GM21367 (cell line): Measurements from ENCODE around the gene DLGAP4.

ENCODE experiments used
- ATAC-seq: cut with Tn5 transposase; IDR thresholded peaks from one replicate; pipeline ENCODE4 v1.9.1; 2021; ENCODE audit not compliant: unreplicated experiment

The DLGAP4 gene

DNA sequence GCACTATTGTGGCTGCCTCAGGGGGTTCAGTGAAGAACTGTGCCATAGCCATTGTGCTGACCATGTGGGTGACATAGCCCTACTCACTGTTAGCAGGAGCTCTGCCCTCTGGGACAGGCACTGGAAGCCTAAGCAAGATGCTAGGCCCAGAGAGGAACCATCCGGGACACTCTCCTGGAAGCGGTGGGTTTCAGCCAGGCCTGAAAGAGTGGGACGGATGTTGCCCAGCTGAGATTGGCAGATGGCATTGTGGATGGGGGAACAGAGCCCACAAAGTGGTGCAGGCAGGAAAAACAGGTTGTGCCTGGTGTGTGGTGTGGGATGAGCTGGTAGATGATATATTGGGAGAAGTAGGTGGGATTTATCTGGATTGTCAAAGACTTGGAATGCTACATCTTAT is 40.1 kb downstream of the DLGAP4 start:
- ATAC-seq = no peak

DNA sequence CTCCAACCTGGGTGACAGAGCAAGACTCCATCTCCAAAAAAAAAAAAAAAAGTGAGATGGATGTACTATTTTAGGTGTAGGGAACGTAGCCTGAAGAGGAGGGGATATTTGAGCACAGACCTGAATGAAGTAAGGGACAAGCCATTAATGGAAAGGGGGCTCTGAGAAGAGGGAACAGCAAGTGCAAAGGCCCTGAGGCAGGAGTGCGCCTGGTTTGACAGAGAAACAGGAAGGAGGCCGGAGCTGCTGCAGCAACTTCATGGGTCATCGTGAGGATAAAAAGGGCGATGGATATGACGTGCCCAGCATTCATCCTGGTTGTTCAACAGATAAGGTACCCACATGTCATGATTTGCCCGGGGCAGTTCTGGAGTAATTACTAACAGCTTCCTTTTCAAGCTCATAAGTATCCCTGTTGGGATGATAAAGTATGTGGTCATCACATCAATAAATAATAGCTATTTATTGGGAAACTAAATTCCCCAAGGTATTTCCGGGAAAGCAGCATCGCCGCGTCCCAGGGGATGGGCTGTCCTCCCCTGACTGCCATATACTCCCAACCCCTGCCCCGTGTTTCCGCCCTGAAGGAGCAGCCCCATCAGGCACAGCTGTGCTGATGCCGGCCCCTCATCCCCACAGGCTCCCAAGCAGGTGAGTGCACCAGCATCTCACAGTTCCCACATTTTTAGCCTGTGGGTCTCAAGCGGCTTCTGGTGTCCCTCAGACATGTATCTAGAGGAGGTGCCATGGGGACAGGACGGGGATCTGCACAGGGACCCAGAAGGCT is 43.4 kb downstream of the DLGAP4 start:
- ATAC-seq = no peak

DNA sequence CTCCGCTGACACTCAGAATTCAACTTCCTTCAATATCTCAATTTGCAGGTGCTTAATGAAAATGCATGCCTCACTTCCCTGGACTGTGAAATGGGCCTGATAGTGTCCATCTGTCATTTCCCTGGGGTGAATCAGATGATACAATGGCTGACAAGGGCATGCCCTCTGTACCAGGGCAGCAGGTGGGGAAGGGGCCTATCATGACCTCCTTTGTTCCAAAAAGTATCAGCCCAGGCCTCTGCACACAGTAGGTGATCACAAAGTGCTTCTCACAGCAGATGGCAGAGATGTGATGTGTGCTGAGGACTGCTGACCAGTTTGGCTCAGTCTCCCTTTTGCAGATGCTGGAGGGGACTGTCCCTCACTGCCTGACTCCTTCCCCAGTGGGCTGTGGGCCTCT is 44.3 kb downstream of the DLGAP4 start:
- ATAC-seq = no peak

DNA sequence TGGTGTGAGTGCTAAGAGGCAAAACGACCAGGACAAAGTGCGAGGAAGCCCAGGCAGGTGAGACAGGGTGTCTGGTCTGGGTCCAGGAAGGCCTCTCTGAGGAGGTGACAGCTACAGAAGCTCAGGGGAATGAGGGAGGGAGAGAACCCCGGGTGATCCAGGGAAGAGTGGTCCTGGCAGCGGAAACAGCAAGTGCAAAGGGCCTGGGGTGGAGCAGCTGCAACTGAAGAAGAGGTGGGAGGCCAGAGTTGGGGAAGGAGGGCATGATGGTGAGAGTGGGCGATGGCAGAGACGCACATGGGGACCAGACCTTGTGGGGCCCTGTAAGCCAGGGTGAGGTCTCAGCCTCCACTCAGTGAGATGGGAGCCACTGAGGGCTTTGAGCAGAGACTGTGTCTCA is 45.8 kb downstream of the DLGAP4 start:
- no peak for ATAC-seq

DNA sequence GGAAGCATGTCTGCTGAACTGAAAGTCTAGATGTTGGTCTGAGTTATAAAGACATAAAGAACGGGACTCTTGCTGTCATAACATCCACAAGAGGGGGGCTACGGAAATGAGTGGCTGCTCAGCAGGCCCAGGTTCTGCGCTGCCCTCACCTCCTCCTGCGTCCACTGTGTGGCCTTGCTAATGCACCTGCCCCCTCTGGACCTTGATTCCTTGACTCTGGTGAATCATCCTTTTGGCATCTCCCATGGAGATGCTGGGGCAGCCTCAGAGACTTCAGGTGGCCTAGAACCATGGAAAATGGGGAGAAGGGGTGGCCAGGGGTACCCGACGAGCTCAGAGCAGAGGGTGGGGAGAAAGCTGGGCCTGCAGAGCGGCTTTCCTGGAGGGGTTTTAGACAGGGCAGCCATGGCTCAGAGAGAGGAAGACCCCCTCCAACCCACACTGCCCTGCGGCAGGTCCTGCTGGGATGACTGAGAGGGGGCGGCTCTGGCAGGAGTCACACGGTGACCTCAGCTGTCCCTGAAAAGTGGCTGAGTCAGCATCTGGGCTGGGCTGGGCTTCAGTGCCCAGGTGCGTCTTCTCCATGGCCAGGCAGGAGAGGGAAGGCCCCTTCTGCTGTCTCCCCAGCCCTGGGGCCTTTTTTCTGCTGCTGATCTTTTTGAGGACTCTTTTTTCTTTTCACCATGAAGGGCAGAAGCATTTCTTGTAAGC is 46.9 kb downstream of the DLGAP4 start:
- ATAC-seq = no peak

DNA sequence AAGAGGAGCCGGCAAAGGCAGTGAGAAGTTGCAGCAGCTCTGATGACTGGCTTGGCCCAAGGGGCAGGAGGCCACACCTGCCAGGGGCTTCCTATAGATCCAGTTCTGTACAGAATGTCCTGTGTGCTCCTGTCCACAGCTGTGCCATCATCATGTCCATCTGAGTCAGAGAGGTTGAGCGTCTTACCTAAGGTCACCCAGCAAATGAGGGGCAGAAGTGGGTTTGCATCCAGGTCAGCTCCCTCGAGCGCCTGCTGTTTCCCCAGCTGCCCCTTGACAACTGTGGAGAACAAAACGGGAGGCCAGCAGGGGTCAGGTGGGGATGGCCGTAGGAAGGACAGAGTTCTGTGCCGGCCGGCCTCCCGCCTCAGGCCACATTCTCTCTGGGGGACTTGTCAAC is 47.6 kb downstream of the DLGAP4 start:
- ATAC-seq = no peak

DNA sequence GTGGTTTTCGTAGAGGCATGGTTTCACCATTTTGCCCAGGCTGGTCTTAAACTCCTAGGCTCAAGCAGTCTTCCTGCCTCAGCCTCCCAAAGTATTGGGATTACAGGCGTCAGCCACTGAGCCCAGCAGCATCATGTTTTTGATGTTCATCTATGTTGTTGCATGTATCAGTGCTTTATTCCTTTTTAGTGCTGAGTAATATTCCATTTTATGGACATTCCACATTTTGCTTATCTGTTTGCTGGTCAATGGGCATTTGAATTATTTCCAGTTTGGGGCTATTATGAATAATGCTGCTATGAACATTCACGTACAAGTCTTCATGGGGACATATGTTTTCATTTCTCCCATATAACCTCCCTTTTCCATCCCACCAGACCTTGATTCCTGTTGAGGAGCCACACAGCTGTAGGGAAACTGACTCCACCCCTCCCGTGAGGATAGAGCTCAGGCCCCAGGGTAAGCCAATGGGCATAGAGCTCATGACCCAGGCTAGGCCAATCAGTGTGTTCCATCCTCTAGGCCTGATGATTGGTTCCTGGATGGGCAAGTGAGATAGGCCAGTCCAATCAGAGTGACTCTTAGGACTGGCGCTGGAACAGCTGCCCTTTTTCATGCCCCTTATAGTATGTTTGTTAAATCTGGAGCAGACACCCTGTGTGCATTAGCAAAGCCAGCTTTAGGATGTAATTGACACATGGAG is 49.5 kb downstream of the DLGAP4 start:
- no peak for ATAC-seq

DNA sequence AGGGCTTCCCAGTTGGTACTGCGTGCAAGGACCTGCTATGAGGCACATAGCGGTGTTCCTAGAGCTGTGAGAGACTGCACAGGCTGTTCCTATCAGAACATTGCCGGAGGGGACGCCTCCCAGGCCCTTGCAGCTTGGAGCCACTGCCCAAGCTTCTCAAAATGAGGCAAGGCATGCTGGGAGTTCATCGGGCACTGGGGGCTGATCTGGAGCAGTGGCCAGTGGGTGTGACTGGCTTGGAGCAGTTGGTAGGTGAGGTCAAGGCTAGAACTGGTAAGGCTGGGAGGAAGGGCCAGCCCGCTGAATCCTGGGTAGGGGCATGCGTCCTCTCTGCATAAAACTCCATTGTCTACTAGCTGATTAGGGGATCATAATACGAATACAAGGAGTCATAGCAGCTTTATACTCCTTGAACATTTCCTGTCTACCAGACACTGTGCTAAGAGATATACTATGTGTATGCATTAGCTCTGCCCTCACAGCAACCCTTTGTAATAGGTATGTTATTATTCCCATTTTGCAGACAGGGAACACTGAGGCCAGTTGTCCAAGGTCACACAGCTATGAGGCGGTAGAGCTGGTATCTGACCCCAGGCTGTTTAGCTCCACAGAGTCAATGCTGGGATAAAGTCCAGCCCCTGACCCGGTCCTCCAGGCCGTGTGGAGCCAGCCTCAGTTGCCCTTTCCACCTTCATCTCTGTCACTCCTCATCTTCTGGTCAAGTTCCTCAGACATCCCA is 53.7 kb downstream of the DLGAP4 start:
- no peak for ATAC-seq

DNA sequence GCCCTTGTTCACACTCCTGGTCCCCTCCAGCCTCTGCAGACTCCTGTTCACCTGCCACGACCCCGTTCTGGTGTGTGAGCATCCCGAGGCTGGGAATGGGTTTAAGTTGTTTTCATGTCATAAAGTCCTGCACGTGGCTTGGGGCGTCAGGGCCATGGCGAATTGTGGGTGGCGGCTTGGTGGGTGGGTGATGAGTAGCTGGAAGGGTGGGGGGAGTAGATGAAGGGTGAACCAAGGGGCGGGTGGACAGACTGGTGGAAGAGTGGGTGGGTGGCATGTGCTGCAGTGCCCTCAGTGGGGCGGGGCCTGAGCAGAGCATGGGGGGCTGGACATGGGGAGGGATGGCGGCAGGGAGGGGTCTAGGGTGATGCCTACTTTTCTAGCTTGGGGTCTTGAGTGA is 54.3 kb downstream of the DLGAP4 start:
- no peak for ATAC-seq

DNA sequence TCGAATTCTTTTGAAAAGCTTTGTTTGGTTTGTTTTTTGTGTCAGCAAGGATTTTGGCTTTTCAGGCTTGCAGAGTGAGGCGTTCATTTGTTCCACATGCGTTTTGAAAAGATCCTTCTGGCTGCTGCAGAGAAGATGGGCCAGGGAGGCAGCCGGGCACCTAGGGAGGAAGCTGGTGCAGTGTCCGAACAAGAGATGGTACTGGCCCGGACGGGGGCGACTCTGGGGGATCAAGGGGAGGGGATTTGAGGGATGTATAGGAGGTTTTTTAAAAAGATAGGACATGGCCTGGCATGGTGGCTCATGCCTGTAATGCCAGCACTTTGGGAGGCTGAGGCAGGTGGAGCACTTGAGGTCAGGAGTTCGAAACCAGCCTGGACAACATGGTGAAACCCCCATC is 55.3 kb downstream of the DLGAP4 start:
- no peak for ATAC-seq

DNA sequence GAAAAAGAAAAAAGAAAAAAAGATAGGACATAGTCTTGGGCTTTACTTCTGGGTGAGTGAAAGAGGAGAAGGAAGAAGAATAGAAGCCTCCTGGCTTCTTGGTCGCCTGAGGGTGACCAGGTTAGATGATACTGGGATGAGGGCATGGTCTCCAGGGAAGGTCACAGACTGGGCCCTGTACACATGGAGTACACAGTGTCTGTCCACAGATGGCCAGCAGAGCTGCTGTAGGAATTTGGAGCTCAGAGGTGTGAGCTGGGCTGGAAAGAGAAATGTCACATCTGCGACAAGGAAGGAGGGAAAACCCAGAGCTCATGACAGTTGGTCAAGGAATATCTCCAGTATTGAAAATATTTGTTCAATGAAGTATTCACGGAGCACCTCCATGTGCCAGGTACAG is 56.1 kb downstream of the DLGAP4 start:
- ATAC-seq = no peak

DNA sequence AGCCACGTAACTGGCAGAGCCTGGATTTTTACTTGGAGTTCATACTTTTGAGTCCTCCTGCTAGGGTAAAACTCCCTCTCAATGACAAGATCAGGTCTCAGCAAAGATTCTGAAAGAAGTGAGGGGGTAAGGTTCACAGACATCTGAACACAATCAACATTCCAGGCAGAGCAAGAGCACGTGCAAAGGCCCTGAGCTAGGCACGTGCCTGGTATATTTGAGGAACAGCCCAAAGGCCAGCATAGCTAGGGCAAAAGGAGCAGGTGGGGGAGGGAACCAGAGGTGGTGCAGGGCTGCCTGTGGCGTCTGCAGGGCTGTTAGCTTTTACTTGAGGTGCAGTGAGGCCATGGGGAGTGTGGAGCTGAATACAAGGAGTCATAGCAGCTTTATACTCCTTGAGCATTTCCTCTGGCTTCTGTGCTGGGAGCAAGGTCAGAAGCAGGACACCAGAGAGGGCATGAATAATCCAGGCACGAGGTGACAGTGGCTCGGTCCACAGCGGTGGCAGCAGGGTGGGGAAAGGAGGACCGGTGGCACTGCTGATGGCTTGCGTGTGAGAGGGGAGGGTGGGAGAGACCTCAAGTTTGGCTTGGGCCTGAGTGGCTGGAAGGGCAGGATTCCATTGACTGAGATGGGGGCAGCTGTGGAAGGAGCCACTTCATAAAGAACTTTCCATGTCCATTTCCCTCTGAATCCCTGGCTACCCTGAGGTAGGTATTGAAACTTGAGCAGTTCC is 57.0 kb downstream of the DLGAP4 start:
- no peak for ATAC-seq

DNA sequence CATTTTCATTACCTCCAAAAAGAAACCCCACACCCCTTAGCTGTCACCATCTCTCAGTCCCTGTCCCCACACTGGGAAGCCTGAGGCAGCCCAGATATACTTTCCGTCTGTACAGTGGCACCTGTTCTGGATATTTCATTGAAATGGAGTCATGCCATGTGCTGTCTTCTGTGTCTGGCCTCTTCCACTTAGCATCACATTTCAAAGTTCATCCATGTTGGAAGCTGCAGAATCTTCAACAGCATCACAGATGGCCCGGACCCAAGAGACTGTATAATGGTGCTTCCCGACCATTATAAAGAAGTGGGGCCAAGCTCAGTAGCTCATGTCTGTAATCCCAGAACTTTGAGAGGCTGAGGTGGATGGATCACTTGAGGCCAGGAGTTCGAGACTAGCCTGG is 58.4 kb downstream of the DLGAP4 start:
- ATAC-seq = no peak

DNA sequence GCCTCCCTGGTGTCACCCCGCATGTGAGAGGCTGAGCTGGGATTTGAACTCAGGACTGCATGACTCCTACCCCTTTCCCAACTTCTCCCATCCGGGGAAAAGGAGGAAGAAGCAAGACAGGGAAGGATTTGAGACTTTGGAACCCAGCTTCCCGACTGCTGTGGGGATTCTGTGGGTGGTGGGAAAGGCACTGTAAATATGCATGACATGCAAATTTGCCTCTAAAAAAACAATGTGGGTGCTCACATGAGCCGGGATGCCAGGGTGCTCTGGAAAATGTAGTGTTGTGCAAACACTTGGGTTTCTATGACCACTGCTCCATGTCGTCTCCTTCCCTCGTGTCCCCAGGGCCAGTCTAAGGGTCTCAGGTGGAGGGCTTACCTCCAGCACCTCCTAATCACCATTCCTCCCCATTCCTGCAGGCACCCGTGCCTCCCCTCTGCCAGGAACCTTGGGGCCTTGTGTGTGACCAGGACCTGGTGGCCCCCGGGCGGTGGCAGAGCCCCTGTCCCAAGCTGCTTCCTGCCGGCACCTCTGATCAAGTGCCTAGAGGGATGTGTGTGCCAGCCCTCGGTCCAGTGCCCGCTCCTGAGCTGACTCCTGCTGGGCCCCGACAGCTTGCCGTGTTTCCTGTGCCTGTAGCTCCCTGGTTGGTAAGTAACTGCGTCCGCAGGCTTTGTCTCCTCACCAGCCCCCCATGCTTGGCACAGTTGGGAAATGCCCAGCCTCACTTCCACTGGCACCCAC is 60.7 kb downstream of the DLGAP4 start:
- ATAC-seq = no peak

DNA sequence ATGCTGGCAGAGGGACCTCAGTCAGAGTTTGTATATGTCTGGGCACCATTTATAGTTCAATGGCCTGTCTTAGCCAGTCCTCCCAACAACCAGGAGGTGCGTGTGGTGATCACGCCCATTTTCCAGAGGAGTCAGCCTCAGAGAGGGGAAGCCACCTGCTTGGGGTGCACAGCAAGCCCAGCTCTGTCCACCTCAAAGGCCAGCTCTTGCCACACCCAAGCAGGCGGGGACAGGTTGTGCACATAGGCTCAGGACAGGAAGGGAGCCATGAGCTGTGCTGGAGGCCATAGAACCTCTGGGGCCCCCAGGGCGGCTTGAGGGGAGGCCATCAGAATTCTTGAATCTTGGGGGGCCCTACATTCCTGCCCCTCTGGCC is 61.2 kb downstream of the DLGAP4 start:
- no peak for ATAC-seq

DNA sequence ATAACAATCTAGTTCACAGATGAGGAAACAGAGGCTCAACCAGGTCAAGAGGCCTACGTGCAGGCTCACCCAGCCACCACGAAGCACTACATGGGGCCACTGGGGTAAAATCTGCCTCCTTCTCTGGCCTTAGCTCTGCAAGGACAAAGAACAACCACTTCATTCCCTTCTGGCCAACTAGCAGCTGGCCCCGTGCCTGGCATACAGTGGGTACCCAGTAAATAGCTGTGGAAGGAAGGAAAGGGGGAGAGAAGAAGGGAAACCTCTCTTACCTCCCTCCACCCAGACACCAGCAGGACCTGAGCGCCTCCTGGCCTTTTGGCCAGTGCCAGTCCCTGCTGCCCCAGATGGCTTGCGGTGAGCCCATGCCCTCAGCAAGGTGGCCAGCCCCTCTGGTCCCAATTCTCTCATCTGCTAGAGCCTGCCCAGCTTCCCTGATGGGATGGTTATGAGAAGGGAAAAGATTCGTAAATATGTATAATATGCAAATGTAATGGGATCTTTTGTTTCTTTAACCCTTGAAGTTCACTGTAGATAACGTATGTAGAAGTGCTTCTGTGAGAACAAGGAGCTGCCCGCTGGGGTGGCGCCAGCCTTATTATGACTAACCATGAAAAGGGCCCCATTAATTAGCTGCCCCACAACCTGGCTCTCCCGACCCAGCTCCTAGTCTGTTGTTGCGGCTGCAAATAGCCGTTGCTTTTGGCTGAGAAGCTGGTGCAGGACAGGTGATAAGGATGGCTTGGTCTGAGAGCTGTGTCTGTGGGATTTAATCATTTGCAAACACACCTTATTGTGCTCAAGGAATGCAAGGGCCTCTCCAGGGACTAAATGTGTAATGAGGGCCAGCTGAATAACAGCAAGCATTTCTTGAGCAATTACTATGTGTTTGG is 62.0 kb downstream of the DLGAP4 start:
- no peak for ATAC-seq

DNA sequence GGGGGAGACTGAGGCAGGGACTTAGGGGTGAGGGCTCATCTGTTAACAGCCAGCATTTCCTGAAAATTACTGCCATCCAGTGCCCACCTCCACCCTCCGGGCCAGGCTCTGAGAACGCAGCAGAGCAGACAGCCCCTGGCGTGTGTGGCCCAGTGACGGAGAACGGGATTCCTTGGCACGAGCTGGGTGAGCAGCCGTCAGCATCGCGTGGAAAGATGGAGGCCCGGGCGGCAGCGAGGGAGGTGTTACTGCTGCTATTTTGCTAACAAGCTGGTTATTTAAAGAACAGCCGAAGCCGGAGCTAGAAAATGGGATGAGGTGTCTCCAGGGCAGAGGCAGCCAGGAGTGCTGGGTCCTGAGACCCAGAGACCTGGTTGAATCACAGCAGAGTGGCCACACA is 62.7 kb downstream of the DLGAP4 start:
- no peak for ATAC-seq

DNA sequence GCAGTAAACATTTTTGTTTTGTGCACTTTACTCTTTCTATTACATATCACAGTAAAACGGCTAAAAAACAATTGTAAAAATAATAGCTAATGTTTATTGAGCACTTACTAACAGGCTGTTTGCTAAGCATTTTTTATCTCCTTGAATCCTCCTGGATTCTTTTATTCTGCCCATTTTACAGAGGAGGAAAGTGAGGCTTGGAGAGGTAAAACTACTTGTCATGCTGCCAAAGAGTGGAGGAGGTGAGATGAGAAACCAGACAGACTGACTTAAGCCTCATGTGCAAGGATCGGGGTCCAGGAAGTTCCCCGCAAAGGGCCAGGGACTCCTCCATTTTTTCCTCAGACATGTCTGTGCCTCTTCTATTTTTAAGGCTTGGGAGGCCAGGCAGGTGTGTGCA is 63.6 kb downstream of the DLGAP4 start:
- no peak for ATAC-seq
